Thyroid gland (tissue), 4 donors: ENCODE measurements around the gene AOAH. TPM values are rescaled to one million over a fixed set of nuclear protein-coding genes. Genes with fewer than 3 reads are reported as not detected.
A peak's percentile ranks its signal among the peaks of the same experiment; 100 is the strongest.

ENCODE experiments used
- DNase-seq, 2 donors: peaks; one replicate each; pipeline ENCODE4 v3.0.0-alpha.2; 2019
- H3K27ac ChIP-seq, 3 donors: fragments of 200-600 bp; sonication (generic); 1 replicate in 2 of 3; 2 replicates in 1 of 3; pipeline ENCODE4 v1.5.1; 2016 to 2019; ENCODE audit warnings: mild to moderate bottlenecking in 1 of 3, moderate library complexity in 1 of 3
- H3K27me3 ChIP-seq: fragments of 200-600 bp; sonication (generic); one replicate; pipeline ENCODE4 v1.5.1; 2019
- H3K36me3 ChIP-seq, 2 donors: fragments of 200-600 bp; sonication (generic); one replicate each; pipeline ENCODE4 v1.5.1; 2016 to 2019
- H3K4me1 ChIP-seq, 2 donors: fragments of 200-600 bp; sonication (generic); one replicate each; pipeline ENCODE4 v1.5.1; 2017 to 2019
- H3K4me3 ChIP-seq, 3 donors: fragments of 200-600 bp; sonication (generic); replicated peaks in 1 of 3; 1 replicate in 2 of 3; 2 replicates in 1 of 3; pipeline ENCODE4 v1.5.1; 2016; ENCODE audit warnings: mild to moderate bottlenecking in 1 of 3
- H3K9me3 ChIP-seq: fragments of 200-600 bp; sonication (generic); one replicate; pipeline ENCODE4 v1.5.1; 2017
- POLR2A ChIP-seq, 2 donors: fragments of 450-650 bp; IDR thresholded peaks; one replicate each; pipeline ENCODE4 v1.6.1; 2017; ENCODE audit warnings: antibody characterized with exemption in 2 of 2, mild to moderate bottlenecking in 2 of 2, moderate library complexity in 1 of 2
- WGBS, 2 donors: methylation state at CpG; one replicate each; pipeline ENCODE4 v1.1.5; 2017; 5-methylcytosine and 5-hydroxymethylcytosine counted together
- intact Hi-C: fragments of 100-400 bp; cut with DNase I; formaldehyde crosslinking; loops from one replicate; pipeline ENCODE4 v1.15.1; 2023
- total RNA-seq, 4 donors: library from RNA; depleted of rRNA; stranded (reverse); fragments of >200 nt; gene quantifications; one replicate each; pipeline ENCODE4 v1.2.3, GENCODE V29; 2016
- TF ChIP-seq, protein P1 (sequence below), 6 experiments: fragments of 200-600 bp in 3 of 6; fragments of 450-650 bp in 3 of 6; sonication (generic) in 3 of 6; IDR thresholded peaks; one replicate each; pipeline ENCODE4 v1.5.1; 2016 to 2019; ENCODE audit warnings: antibody characterized with exemption in 6 of 6, mild to moderate bottlenecking in 2 of 6, inconsistent platforms in 1 of 6, moderate library complexity in 1 of 6

Gene AOAH
- total RNA-seq, 4 donors from 2014 or later, result 7.4 to 26.7 (median 12.4) TPM

DNA sequence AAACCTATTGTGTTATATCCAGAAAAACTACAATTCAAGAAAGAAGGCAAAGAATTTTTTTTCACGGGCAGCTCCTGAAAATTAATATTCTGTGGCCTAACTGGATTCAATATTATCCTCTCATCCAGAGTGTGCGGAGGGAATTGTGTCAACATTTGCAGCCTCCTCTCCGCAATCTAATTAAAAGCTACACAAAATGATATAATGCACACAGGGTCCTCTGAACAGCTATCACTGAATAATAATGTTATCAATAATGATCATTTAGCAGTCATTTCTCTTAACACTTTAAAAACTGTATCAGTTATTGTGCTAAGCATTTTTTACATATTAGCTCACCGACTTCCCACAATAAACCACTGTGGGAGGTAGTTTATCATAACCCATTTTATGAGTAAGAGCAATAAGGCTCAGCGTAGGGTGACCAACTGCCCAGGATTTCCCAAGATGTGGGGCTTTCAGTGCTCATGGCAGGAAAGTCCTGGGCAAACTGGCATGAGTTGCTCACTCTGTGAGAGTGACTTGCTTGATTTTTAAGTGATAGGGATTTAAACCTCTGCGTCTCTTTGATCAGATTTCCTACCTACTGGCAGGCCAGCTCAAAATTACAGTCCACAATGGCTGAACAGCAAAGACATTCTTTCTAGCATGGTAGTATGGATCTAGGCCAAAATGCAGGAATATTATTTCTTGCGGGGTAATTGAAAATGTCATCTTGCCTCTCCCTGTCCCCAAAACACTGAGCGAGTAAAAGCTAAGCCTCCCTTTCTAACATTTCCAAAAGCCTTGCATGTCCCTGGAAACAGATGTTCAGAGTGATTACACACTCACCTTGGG is 65.7 kb downstream of the AOAH start:
- H3K27ac ChIP-seq, result peak overlapping the region in 1 of 3 donors; percentile 45
- no peaks in the 10 kb centered on the region for H3K4me1 ChIP-seq
- H3K36me3 ChIP-seq, result no peaks in the 10 kb centered on the region
- DNase-seq, result no peak
- H3K9me3 ChIP-seq, result no peaks in the 10 kb centered on the region
- WGBS, 2 donors, result 79 to 89% methylated on average over 8 of the region's 8 CpGs
- TF ChIP-seq, protein P1, sequence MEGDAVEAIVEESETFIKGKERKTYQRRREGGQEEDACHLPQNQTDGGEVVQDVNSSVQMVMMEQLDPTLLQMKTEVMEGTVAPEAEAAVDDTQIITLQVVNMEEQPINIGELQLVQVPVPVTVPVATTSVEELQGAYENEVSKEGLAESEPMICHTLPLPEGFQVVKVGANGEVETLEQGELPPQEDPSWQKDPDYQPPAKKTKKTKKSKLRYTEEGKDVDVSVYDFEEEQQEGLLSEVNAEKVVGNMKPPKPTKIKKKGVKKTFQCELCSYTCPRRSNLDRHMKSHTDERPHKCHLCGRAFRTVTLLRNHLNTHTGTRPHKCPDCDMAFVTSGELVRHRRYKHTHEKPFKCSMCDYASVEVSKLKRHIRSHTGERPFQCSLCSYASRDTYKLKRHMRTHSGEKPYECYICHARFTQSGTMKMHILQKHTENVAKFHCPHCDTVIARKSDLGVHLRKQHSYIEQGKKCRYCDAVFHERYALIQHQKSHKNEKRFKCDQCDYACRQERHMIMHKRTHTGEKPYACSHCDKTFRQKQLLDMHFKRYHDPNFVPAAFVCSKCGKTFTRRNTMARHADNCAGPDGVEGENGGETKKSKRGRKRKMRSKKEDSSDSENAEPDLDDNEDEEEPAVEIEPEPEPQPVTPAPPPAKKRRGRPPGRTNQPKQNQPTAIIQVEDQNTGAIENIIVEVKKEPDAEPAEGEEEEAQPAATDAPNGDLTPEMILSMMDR (IDR thresholded peaks at IDR 0.05), result no peak
- TF ChIP-seq POLR2A (IDR thresholded peaks at IDR 0.05), result no peak
- no peak overlapping the region for H3K4me3 ChIP-seq
- intact Hi-C loops, result no loop called here
- H3K27me3 ChIP-seq, result no peaks in the 10 kb centered on the region

DNA sequence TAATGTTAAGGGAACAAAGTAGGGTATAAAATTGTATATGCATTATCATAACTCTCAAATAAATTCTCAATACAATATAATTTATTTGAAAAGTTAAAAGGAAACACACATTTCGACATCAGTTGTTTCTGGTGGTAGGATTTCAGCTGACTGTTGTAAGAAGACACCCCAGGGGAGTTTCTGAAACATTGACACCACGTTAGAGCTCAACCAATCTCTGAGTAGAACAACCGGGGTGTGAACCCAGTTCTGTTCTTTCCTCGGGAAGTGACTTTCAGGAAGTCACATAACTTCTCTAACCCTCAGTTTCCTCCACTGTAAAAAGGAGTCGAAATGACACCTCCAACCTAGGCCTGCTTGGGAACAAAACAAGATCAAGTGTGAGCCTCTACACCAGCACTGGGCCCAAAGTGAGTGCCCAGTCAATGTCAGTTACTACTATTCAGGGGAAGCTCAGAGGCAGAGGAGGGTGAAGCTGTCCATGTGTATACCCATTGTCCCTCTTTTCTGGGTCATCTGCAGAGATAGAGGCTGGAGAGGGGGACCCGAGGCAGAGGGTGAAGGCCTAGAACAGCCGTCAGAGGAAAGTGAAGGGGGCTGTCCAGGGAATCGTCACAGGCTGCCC is 67.1 kb downstream of the AOAH start:
- 79 to 84% methylated on average over 8 of the region's 8 CpGs for WGBS, 2 donors
- no peaks in the 10 kb centered on the region for H3K27me3 ChIP-seq
- TF ChIP-seq, protein P1 (IDR thresholded peaks at IDR 0.05), result no peak
- TF ChIP-seq POLR2A (IDR thresholded peaks at IDR 0.05), result no peak

DNA sequence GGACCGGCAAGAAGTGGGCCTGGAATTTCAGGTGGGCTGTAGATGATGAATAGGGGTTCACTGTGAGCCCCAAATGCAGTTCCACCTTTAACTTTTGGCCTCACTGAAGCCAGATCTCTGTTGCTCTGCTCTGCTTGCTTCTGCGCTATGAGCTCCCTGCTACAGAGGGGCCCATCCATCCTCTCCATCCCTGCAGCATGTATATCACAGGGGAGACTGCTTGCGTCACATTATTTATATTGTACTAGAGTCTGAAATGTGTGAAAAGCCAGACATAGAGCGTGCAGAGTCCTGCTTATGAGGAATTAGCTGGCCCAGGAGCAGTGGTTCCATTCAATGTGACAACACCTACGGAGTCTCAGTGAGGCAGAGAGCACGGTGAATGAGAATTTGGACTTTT is 69.9 kb downstream of the AOAH start:
- H3K4me3 ChIP-seq, result no peak overlapping the region
- H3K27ac ChIP-seq, result no peak overlapping the region
- no peaks in the 10 kb centered on the region for H3K4me1 ChIP-seq
- no peaks in the 10 kb centered on the region for H3K27me3 ChIP-seq
- 92 to 95% methylated on average over 6 of the region's 6 CpGs for WGBS, 2 donors
- no peaks in the 10 kb centered on the region for H3K36me3 ChIP-seq
- TF ChIP-seq, protein P1 (IDR thresholded peaks at IDR 0.05), result no peak
- no peak for TF ChIP-seq POLR2A (IDR thresholded peaks at IDR 0.05)
- intact Hi-C loops, result no loop called here
- H3K9me3 ChIP-seq, result no peaks in the 10 kb centered on the region
- no peak for DNase-seq

More for the DNA sequence above, 67.1 kb downstream of the AOAH start:
- intact Hi-C loops, result no loop called here
- H3K27ac ChIP-seq, result no peak overlapping the region
- H3K36me3 ChIP-seq, result no peaks in the 10 kb centered on the region
- no peak overlapping the region for H3K4me3 ChIP-seq
- no peak for DNase-seq
- no peaks in the 10 kb centered on the region for H3K4me1 ChIP-seq
- H3K9me3 ChIP-seq, result no peaks in the 10 kb centered on the region

DNA sequence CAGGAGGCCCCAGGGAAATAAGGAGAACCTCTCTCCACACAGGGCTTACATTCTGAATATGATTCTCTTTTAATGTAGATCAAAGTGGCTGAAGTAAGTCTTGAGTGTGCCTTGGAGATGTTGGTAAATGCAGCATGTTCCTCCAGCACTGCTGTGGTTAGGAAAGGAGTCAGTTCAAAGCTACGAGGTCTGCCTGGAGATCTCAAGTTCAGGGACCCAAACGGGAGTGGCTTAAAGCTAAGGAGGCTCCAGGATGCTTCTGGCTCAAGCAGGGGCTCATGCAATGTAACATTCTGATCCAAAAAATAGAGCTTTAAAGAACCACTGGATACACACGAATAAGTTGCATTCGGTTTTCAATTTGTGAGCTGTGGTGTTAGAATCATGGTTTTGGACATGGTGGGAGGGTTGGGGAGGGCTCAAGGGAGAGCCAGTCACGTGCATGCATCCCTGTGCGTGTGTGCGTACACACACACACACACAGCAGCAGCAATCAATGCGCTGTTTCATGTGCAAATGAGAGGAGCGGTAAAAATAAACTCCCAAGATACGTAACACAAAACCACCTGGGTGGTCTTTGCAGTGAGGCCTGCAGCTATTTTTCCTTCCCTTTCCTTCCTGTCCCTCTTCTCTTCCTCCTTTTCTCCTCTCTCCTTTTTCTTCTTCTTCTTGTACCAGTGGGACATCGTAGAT is 70.5 kb downstream of the AOAH start:
- H3K27me3 ChIP-seq, result no peaks in the 10 kb centered on the region
- H3K36me3 ChIP-seq, result no peaks in the 10 kb centered on the region
- TF ChIP-seq, protein P1 (IDR thresholded peaks at IDR 0.05), result no peak
- no peak for TF ChIP-seq POLR2A (IDR thresholded peaks at IDR 0.05)
- no peaks in the 10 kb centered on the region for H3K9me3 ChIP-seq
- intact Hi-C loops, result no loop called here
- WGBS, 2 donors, result 85% methylated on average over 11 of the region's 11 CpGs
- H3K4me3 ChIP-seq, result no peak overlapping the region
- no peak overlapping the region for H3K27ac ChIP-seq
- DNase-seq, result no peak
- H3K4me1 ChIP-seq, result no peaks in the 10 kb centered on the region
